ENCODE results near the gene CYP2C8.

DNA sequence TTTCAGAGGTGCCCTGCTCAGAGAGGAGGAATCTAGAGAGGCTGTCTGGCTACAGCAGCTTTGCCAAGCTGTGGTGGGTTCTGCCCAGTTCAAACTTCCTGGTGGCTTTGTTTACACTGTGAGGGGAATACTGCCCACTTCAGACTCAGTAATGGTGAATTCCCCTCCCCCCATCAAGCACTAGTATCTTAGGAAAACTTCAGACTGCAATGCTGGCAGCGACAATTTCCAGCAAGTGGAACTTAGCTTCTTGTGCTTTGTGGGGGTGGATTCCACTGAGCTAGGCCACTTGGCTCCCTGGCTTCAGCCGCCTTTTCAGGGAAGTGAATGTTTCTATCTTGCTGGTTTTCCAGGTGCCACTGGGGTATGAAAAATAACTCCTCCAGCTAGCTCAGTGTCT lies 42.8 kb downstream of the CYP2C8 start:
- TF ChIP-seq POLR2A (IDR thresholded peaks at IDR 0.05): no peak
- TF ChIP-seq, protein P1, sequence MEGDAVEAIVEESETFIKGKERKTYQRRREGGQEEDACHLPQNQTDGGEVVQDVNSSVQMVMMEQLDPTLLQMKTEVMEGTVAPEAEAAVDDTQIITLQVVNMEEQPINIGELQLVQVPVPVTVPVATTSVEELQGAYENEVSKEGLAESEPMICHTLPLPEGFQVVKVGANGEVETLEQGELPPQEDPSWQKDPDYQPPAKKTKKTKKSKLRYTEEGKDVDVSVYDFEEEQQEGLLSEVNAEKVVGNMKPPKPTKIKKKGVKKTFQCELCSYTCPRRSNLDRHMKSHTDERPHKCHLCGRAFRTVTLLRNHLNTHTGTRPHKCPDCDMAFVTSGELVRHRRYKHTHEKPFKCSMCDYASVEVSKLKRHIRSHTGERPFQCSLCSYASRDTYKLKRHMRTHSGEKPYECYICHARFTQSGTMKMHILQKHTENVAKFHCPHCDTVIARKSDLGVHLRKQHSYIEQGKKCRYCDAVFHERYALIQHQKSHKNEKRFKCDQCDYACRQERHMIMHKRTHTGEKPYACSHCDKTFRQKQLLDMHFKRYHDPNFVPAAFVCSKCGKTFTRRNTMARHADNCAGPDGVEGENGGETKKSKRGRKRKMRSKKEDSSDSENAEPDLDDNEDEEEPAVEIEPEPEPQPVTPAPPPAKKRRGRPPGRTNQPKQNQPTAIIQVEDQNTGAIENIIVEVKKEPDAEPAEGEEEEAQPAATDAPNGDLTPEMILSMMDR (IDR thresholded peaks at IDR 0.05): no peak
- TF ChIP-seq EP300 (IDR thresholded peaks at IDR 0.05): no peak
- TF ChIP-seq POLR2AphosphoS5 (IDR thresholded peaks at IDR 0.05): no peak
